Glutamatergic neuron (in vitro differentiated cells): Measurements from ENCODE around the gene ERCC1. TPM values are rescaled to one million over a fixed set of nuclear protein-coding genes. Genes with fewer than 3 reads are reported as not detected.

Source experiments
- DNase-seq: peaks from one replicate; pipeline ENCODE4 v3.0.0; 2022
- H3K27ac Mint-ChIP-seq: one replicate; pipeline ENCODE4 v1.8.0; 2020; ENCODE audit warnings: mild to moderate bottlenecking, mixed read lengths, inconsistent platforms; ENCODE audit not compliant: unreplicated experiment
- H3K27me3 Mint-ChIP-seq: one replicate; pipeline ENCODE4 v1.8.0; 2020; ENCODE audit warnings: mild to moderate bottlenecking, moderate library complexity, mixed read lengths, inconsistent platforms; ENCODE audit not compliant: unreplicated experiment
- H3K36me3 Mint-ChIP-seq: one replicate; pipeline ENCODE4 v1.8.0; 2020; ENCODE audit warnings: mild to moderate bottlenecking, mixed read lengths, inconsistent platforms; ENCODE audit not compliant: unreplicated experiment
- H3K4me1 Mint-ChIP-seq: one replicate; pipeline ENCODE4 v1.8.0; 2020; ENCODE audit warnings: mild to moderate bottlenecking, low read depth, mixed read lengths, inconsistent platforms; ENCODE audit not compliant: unreplicated experiment
- H3K4me3 Mint-ChIP-seq: one replicate; pipeline ENCODE4 v1.8.0; 2020; ENCODE audit warnings: mild to moderate bottlenecking, mixed read lengths, inconsistent platforms; ENCODE audit not compliant: unreplicated experiment
- H3K9me3 Mint-ChIP-seq: one replicate; pipeline ENCODE4 v1.8.0; 2020; ENCODE audit warnings: mild to moderate bottlenecking, moderate library complexity, mixed read lengths, inconsistent platforms; ENCODE audit not compliant: unreplicated experiment
- CTCF ChIP-seq: fragments of 200-600 bp; sonication (generic); IDR thresholded peaks from one replicate; pipeline ENCODE4 v1.5.0; 2021; ENCODE audit not compliant: partially characterized antibody, unreplicated experiment
- total RNA-seq: library from RNA; stranded (reverse); fragmentation: NEBNext Ultra II Directional; extraction: Animal tissue kit (Norgen Biotek cat#: 25700); gene quantifications from one replicate; pipeline ENCODE4 v1.2.1, GENCODE V29; 2021; ENCODE audit not compliant: unreplicated experiment

ERCC1 gene
- total RNA-seq, 1 donor from 2014 or later: 65.7 TPM

GRCh38 chr19:45368127-45368526 is 55.6 kb downstream of the ERCC1 start:
- H3K27me3 Mint-ChIP-seq: no peaks in the 10 kb centered on the region
- H3K4me3 Mint-ChIP-seq: peak overlapping the region; percentile 42
- no peak overlapping the region for H3K27ac Mint-ChIP-seq
- H3K9me3 Mint-ChIP-seq: peaks cover 2% of the 10 kb centered on the region
- no peaks in the 10 kb centered on the region for H3K36me3 Mint-ChIP-seq
- TF ChIP-seq CTCF: no peak
- no peak for DNase-seq
- peaks cover 3% of the 10 kb centered on the region for H3K4me1 Mint-ChIP-seq

GRCh38 chr19:45364696-45365095 is 59.0 kb downstream of the ERCC1 start:
- no peak overlapping the region for H3K4me3 Mint-ChIP-seq

GRCh38 chr19:45363861-45364459 is 59.8 kb downstream of the ERCC1 start:
- DNase-seq: no peak
- Mint-ChIP-seq H3K4me1 (peaks cover under 1% of the 10 kb centered on the region), H3K4me3 (no peak overlapping the region), H3K36me3 (peaks cover 3% of the 10 kb centered on the region), H3K27me3 (no peaks in the 10 kb centered on the region), H3K27ac (no peak overlapping the region), H3K9me3 (peaks cover 2% of the 10 kb centered on the region)
- TF ChIP-seq CTCF: no peak

More at GRCh38 chr19:45364696-45365095, 59.0 kb downstream of the ERCC1 start:
- DNase-seq: no peak
- peaks cover 2% of the 10 kb centered on the region for H3K9me3 Mint-ChIP-seq
- H3K4me1 Mint-ChIP-seq: peaks cover 3% of the 10 kb centered on the region
- H3K27me3 Mint-ChIP-seq: no peaks in the 10 kb centered on the region
- no peak overlapping the region for H3K27ac Mint-ChIP-seq
- H3K36me3 Mint-ChIP-seq: peaks cover 3% of the 10 kb centered on the region
- no peak for TF ChIP-seq CTCF

- no peak for TF ChIP-seq CTCF
- no peak overlapping the region for H3K27ac Mint-ChIP-seq
- no peak for DNase-seq
- H3K9me3 Mint-ChIP-seq: peaks cover 4% of the 10 kb centered on the region
- no peaks in the 10 kb centered on the region for H3K27me3 Mint-ChIP-seq
- H3K4me1 Mint-ChIP-seq: no peaks in the 10 kb centered on the region
- no peak overlapping the region for H3K4me3 Mint-ChIP-seq
- peaks cover 3% of the 10 kb centered on the region for H3K36me3 Mint-ChIP-seq
These were observed 61.4 kb downstream of the ERCC1 start for GRCh38 chr19:45362291-45362690.

GRCh38 chr19:45361608-45362007 is 62.1 kb downstream of the ERCC1 start:
- H3K4me1 Mint-ChIP-seq: no peaks in the 10 kb centered on the region
- peaks cover 3% of the 10 kb centered on the region for H3K36me3 Mint-ChIP-seq
- H3K9me3 Mint-ChIP-seq: peaks cover 4% of the 10 kb centered on the region
- H3K4me3 Mint-ChIP-seq: no peak overlapping the region
- no peak for TF ChIP-seq CTCF
- no peak overlapping the region for H3K27ac Mint-ChIP-seq
- DNase-seq: no peak
- H3K27me3 Mint-ChIP-seq: no peaks in the 10 kb centered on the region
